ENCODE measurements around the gene ZFP36L2. TPM values are rescaled to one million over a fixed set of nuclear protein-coding genes. Genes with fewer than 3 reads are reported as not detected.

Gene ZFP36L2
- total and polyA plus RNA-seq, 10 of the 15 experiments (the other 5 are each of a cell fraction or from before 2014, with no cell fraction given): 4.3 to 64.9 (median 19.5) TPM

DNA sequence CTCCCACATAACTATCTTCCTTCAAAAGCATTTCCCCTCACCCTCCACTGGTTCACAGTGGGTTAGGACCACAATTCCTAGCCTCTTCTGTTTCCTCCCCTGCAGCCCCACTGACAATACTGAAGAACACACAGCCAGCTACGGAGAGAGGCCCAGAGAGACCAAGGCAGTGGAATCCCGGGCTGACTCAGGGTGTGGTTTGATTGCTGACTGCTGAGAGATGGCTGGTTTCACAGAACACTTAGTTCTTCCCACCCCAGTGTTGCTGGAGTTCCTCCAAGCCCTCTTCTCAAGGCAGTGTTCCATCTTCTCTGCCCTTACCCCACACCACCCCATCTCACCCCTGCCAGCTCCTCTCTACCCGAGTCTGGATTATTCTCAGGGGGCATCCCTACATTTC lies 43.3 kb upstream of the ZFP36L2 start:
- no peaks in the 10 kb centered on the region for H3K27me3 ChIP-seq (replicated peaks in 1 of 2; ENCODE audit: control insufficient read depth in 2 of 2, insufficient read depth in 2 of 2, low read length in 1 of 2)
- H3K9me3 ChIP-seq (replicated peaks; ENCODE audit: control insufficient read depth, insufficient read depth, low read length): no peaks in the 10 kb centered on the region
- ChIA-PET SMC1A (ENCODE audit: uncharacterized antibody, unreplicated experiment) (interaction anchor here (1.8 kb wide), 1 partner anchor 29 kb away, joined by 5 read pairs; no protein-coding TSS in a partner anchor), CTCF (interaction anchor here (1.5 to 2.6 kb wide), 3 partner anchors 10 to 48 kb away, joined by 3 to 6 read pairs (median 6); no protein-coding TSS in a partner anchor), POLR2A (no interaction called here), RAD21 (ENCODE audit: unreplicated experiment) (interaction anchor here (1.0 kb wide), 1 partner anchor 32 kb away, joined by 3 read pairs; no protein-coding TSS in a partner anchor)
- H2AFZ ChIP-seq (ENCODE audit: control insufficient read depth, low read depth, low read length): no peak overlapping the region
- TF ChIP-seq CHD4 (IDR thresholded peaks at IDR 0.05) (no peak), RUNX3 (IDR thresholded peaks at IDR 0.05; ENCODE audit: low read length) (peak; percentile 28; the same call in 1 of the 2 replicates)
- TF ChIP-seq, protein P1, sequence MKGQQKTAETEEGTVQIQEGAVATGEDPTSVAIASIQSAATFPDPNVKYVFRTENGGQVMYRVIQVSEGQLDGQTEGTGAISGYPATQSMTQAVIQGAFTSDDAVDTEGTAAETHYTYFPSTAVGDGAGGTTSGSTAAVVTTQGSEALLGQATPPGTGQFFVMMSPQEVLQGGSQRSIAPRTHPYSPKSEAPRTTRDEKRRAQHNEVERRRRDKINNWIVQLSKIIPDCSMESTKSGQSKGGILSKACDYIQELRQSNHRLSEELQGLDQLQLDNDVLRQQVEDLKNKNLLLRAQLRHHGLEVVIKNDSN (IDR thresholded peaks at IDR 0.05; ENCODE audit: borderline replicate concordance, extremely low read length, insufficient read depth, low read depth, low read length): no peak
- FAIRE-seq: peak; percentile 56
- peaks cover 10% of the 10 kb centered on the region for H3K4me1 ChIP-seq (ENCODE audit: control insufficient read depth, insufficient read depth, low read length)
- intact Hi-C loops (cut with micrococcal nuclease; ENCODE audit: unreplicated experiment): no loop called here
- 100% methylated on average over 3 of the region's 3 CpGs for WGBS (ENCODE audit: insufficient coverage, insufficient replicate concordance, low lambda C conversion rate, missing lambda C conversion rate)
- no TSS peak for BruUV-seq (replicated peaks)
- DNase-seq (ENCODE audit: low read depth, low spot score): no peak
- no peak overlapping the region for H3K4me3 ChIP-seq
- in situ Hi-C loops (cut with MboI): no loop called here
- no peak overlapping the region for H3K4me2 ChIP-seq (ENCODE audit: control insufficient read depth, insufficient read depth)
- peaks cover 0 to 3% of the 10 kb centered on the region in 2 experiments; a peak in 2 of 4 replicates for H3K36me3 ChIP-seq (ENCODE audit: control insufficient read depth in 2 of 2, insufficient read depth in 2 of 2, low read length in 1 of 2)
- H3K79me2 ChIP-seq (ENCODE audit: control insufficient read depth, insufficient read depth, low read length): no peaks in the 10 kb centered on the region
- no peak overlapping the region for H3K9ac ChIP-seq (ENCODE audit: control insufficient read depth, insufficient read depth, low read length)
- no peak; the same call in 2 of the 3 replicates for ATAC-seq
- H3K27ac ChIP-seq (ENCODE audit: control insufficient read depth, insufficient read depth): no peak overlapping the region
- H4K20me1 ChIP-seq (ENCODE audit: control insufficient read depth, insufficient read depth): no peaks in the 10 kb centered on the region

- no peak overlapping the region for H2AFZ ChIP-seq (ENCODE audit: control insufficient read depth, low read depth, low read length)
- intact Hi-C loops (cut with micrococcal nuclease; ENCODE audit: unreplicated experiment): no loop called here
- CTCF ChIA-PET: interaction anchor here (2.6 kb wide), 1 partner anchor 25 kb away, joined by 6 read pairs; no protein-coding TSS in a partner anchor
- no peak overlapping the region for H3K4me3 ChIP-seq
- SMC1A ChIA-PET (ENCODE audit: uncharacterized antibody, unreplicated experiment): interaction anchor here (0.7 kb wide), 1 partner anchor 121 kb away, joined by 3 read pairs; no protein-coding TSS in a partner anchor
- no TSS peak for BruUV-seq (replicated peaks)
- no peaks in the 10 kb centered on the region for H3K27me3 ChIP-seq (replicated peaks in 1 of 2; ENCODE audit: control insufficient read depth in 2 of 2, insufficient read depth in 2 of 2, low read length in 1 of 2)
- 92% methylated on average over 14 of the region's 14 CpGs for WGBS (ENCODE audit: insufficient coverage, insufficient replicate concordance, low lambda C conversion rate, missing lambda C conversion rate)
- no peaks in the 10 kb centered on the region for H4K20me1 ChIP-seq (ENCODE audit: control insufficient read depth, insufficient read depth)
- ATAC-seq: no peak
- H3K36me3 ChIP-seq (ENCODE audit: control insufficient read depth in 2 of 2, insufficient read depth in 2 of 2, low read length in 1 of 2): peaks cover 0 to 3% of the 10 kb centered on the region in 2 experiments; a peak in 2 of 4 replicates
- H3K4me2 ChIP-seq (ENCODE audit: control insufficient read depth, insufficient read depth): no peak overlapping the region
- POLR2A ChIA-PET: no interaction called here
- H3K9me3 ChIP-seq (replicated peaks; ENCODE audit: control insufficient read depth, insufficient read depth, low read length): no peaks in the 10 kb centered on the region
- no peak for DNase-seq (ENCODE audit: low read depth, low spot score)
- in situ Hi-C loops (cut with MboI): no loop called here
- no peaks in the 10 kb centered on the region for H3K79me2 ChIP-seq (ENCODE audit: control insufficient read depth, insufficient read depth, low read length)
- H3K9ac ChIP-seq (ENCODE audit: control insufficient read depth, insufficient read depth, low read length): no peak overlapping the region
- H3K4me1 ChIP-seq (ENCODE audit: control insufficient read depth, insufficient read depth, low read length): peaks cover 10% of the 10 kb centered on the region
- H3K27ac ChIP-seq (ENCODE audit: control insufficient read depth, insufficient read depth): no peak overlapping the region
- RAD21 ChIA-PET (ENCODE audit: unreplicated experiment): interaction anchor here (1.0 kb wide), 1 partner anchor 32 kb away, joined by 3 read pairs; no protein-coding TSS in a partner anchor
- no peak for FAIRE-seq
- TF ChIP-seq SREBF2 (IDR thresholded peaks at IDR 0.05; ENCODE audit: low read length) (no peak), SP1 (IDR thresholded peaks at IDR 0.05; ENCODE audit: low read depth, low read length) (no peak), RBBP5 (conservative IDR thresholded peaks at IDR 0.05) (no peak), HCFC1 (IDR thresholded peaks at IDR 0.05; ENCODE audit: low read length) (no peak), BCL3 (IDR thresholded peaks at IDR 0.05; ENCODE audit: borderline replicate concordance, insufficient read depth, low read depth, low read length, poor library complexity, severe bottlenecking) (no peak), CBX5 (IDR thresholded peaks at IDR 0.05; ENCODE audit: low read depth) (no peak)
- TF ChIP-seq, protein P2, sequence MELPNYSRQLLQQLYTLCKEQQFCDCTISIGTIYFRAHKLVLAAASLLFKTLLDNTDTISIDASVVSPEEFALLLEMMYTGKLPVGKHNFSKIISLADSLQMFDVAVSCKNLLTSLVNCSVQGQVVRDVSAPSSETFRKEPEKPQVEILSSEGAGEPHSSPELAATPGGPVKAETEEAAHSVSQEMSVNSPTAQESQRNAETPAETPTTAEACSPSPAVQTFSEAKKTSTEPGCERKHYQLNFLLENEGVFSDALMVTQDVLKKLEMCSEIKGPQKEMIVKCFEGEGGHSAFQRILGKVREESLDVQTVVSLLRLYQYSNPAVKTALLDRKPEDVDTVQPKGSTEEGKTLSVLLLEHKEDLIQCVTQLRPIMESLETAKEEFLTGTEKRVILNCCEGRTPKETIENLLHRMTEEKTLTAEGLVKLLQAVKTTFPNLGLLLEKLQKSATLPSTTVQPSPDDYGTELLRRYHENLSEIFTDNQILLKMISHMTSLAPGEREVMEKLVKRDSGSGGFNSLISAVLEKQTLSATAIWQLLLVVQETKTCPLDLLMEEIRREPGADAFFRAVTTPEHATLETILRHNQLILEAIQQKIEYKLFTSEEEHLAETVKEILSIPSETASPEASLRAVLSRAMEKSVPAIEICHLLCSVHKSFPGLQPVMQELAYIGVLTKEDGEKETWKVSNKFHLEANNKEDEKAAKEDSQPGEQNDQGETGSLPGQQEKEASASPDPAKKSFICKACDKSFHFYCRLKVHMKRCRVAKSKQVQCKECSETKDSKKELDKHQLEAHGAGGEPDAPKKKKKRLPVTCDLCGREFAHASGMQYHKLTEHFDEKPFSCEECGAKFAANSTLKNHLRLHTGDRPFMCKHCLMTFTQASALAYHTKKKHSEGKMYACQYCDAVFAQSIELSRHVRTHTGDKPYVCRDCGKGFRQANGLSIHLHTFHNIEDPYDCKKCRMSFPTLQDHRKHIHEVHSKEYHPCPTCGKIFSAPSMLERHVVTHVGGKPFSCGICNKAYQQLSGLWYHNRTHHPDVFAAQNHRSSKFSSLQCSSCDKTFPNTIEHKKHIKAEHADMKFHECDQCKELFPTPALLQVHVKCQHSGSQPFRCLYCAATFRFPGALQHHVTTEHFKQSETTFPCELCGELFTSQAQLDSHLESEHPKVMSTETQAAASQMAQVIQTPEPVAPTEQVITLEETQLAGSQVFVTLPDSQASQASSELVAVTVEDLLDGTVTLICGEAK (IDR thresholded peaks at IDR 0.05; ENCODE audit: borderline replicate concordance): no peak
These were observed 42.7 kb upstream of the ZFP36L2 start for GRCh38 chr2:43269074-43269572.
